ENCODE results near the gene DCBLD2. TPM values are rescaled to one million over a fixed set of nuclear protein-coding genes. Genes with fewer than 3 reads are reported as not detected.

The DCBLD2 gene
- total RNA-seq, 2 experiments from 2014 or later: 1.9 to 2.5 TPM

- peaks cover 14% of the 10 kb centered on the region for H3K27me3 Mint-ChIP-seq
- H3K9me3 Mint-ChIP-seq (ENCODE audit: low read depth): no peaks in the 10 kb centered on the region
- H3K4me1 Mint-ChIP-seq: no peaks in the 10 kb centered on the region
- CTCF ChIA-PET: no interaction called here
- POLR2A ChIA-PET: no interaction called here
- no peak within 1 kb of the TSS for H3K4me3 Mint-ChIP-seq
- DNase-seq (no peak), ATAC-seq (no peak)
- no peaks in the 10 kb centered on the region for H3K36me3 Mint-ChIP-seq (ENCODE audit: low read depth)
- intact Hi-C loops (cut with DNase I, micrococcal nuclease): no loop called here
- no peak within 1 kb of the TSS for H3K27ac Mint-ChIP-seq
Measured at GRCh38 chr3:98763076-98763475, 138.4 kb downstream of the DCBLD2 start, which contains the start of gene ST3GAL6. Gene ST3GAL6, plus strand, starts transcription at chr3:98763340. Its CDS starts 5,101 bp downstream, at chr3:98768441.

- DNase-seq (no peak), ATAC-seq (no peak)
- CTCF ChIA-PET: no interaction called here
- no peak overlapping the region for H3K27ac Mint-ChIP-seq
- H3K4me1 Mint-ChIP-seq: no peaks in the 10 kb centered on the region
- POLR2A ChIA-PET: no interaction called here
- H3K27me3 Mint-ChIP-seq: peaks cover 12% of the 10 kb centered on the region
- H3K36me3 Mint-ChIP-seq (ENCODE audit: low read depth): no peaks in the 10 kb centered on the region
- intact Hi-C loops (cut with DNase I, micrococcal nuclease): no loop called here
- no peaks in the 10 kb centered on the region for H3K9me3 Mint-ChIP-seq (ENCODE audit: low read depth)
- no peak overlapping the region for H3K4me3 Mint-ChIP-seq
Measured at GRCh38 chr3:98761643-98762229, 139.8 kb downstream of the DCBLD2 start.

GRCh38 chr3:98759629-98760028 lies 141.9 kb downstream of the DCBLD2 start:
- Mint-ChIP-seq H3K9me3 (ENCODE audit: low read depth) (no peaks in the 10 kb centered on the region), H3K27me3 (peaks cover 14% of the 10 kb centered on the region), H3K4me3 (no peak overlapping the region), H3K27ac (no peak overlapping the region), H3K4me1 (no peaks in the 10 kb centered on the region), H3K36me3 (ENCODE audit: low read depth) (no peaks in the 10 kb centered on the region)
- DNase-seq (no peak), ATAC-seq (no peak)
- intact Hi-C loops (cut with DNase I, micrococcal nuclease): no loop called here
- POLR2A ChIA-PET: no interaction called here
- CTCF ChIA-PET: no interaction called here

- Mint-ChIP-seq H3K36me3 (ENCODE audit: low read depth) (no peaks in the 10 kb centered on the region), H3K4me3 (no peak overlapping the region), H3K4me1 (no peaks in the 10 kb centered on the region), H3K9me3 (ENCODE audit: low read depth) (no peaks in the 10 kb centered on the region), H3K27ac (no peak overlapping the region), H3K27me3 (peaks cover 8% of the 10 kb centered on the region)
- ChIA-PET CTCF (no interaction called here), POLR2A (no interaction called here)
- DNase-seq: no peak
- intact Hi-C loops (cut with DNase I, micrococcal nuclease): no loop called here
- ATAC-seq: no peak
Measured at GRCh38 chr3:98755601-98756000, 145.9 kb downstream of the DCBLD2 start.

GRCh38 chr3:98754483-98754882 lies 147.0 kb downstream of the DCBLD2 start:
- DNase-seq: no peak
- no peaks in the 10 kb centered on the region for H3K36me3 Mint-ChIP-seq (ENCODE audit: low read depth)
- no peaks in the 10 kb centered on the region for H3K4me1 Mint-ChIP-seq
- H3K9me3 Mint-ChIP-seq (ENCODE audit: low read depth): no peaks in the 10 kb centered on the region
- intact Hi-C loops (cut with DNase I, micrococcal nuclease): no loop called here
- H3K27ac Mint-ChIP-seq: no peak overlapping the region
- no peak overlapping the region for H3K4me3 Mint-ChIP-seq
- no peak for ATAC-seq
- POLR2A ChIA-PET: no interaction called here
- H3K27me3 Mint-ChIP-seq: peaks cover 5% of the 10 kb centered on the region
- CTCF ChIA-PET: no interaction called here

GRCh38 chr3:98750276-98750919 lies 151.1 kb downstream of the DCBLD2 start:
- DNase-seq: no peak
- no peaks in the 10 kb centered on the region for H3K4me1 Mint-ChIP-seq
- no peaks in the 10 kb centered on the region for H3K36me3 Mint-ChIP-seq (ENCODE audit: low read depth)
- ATAC-seq: no peak
- peaks cover 13% of the 10 kb centered on the region for H3K27me3 Mint-ChIP-seq
- intact Hi-C loops (cut with DNase I, micrococcal nuclease): no loop called here
- no peak overlapping the region for H3K27ac Mint-ChIP-seq
- CTCF ChIA-PET: no interaction called here
- H3K4me3 Mint-ChIP-seq: no peak overlapping the region
- H3K9me3 Mint-ChIP-seq (ENCODE audit: low read depth): no peaks in the 10 kb centered on the region
- POLR2A ChIA-PET: no interaction called here

GRCh38 chr3:98746882-98747281 lies 154.6 kb downstream of the DCBLD2 start:
- CTCF ChIA-PET: no interaction called here
- intact Hi-C loops (cut with DNase I, micrococcal nuclease): no loop called here
- Mint-ChIP-seq H3K27ac (no peak overlapping the region), H3K9me3 (ENCODE audit: low read depth) (no peaks in the 10 kb centered on the region), H3K27me3 (peaks cover 12% of the 10 kb centered on the region), H3K36me3 (ENCODE audit: low read depth) (no peaks in the 10 kb centered on the region), H3K4me3 (no peak overlapping the region), H3K4me1 (no peaks in the 10 kb centered on the region)
- no peak for DNase-seq
- POLR2A ChIA-PET: no interaction called here
- no peak for ATAC-seq

GRCh38 chr3:98746122-98746521 lies 155.4 kb downstream of the DCBLD2 start:
- CTCF ChIA-PET: no interaction called here
- H3K27ac Mint-ChIP-seq: no peak overlapping the region

More at GRCh38 chr3:98746122-98746521, 155.4 kb downstream of the DCBLD2 start:
- H3K4me3 Mint-ChIP-seq: no peak overlapping the region
- H3K4me1 Mint-ChIP-seq: no peaks in the 10 kb centered on the region
- intact Hi-C loops (cut with DNase I, micrococcal nuclease): no loop called here
- DNase-seq (no peak), ATAC-seq (no peak)
- no peaks in the 10 kb centered on the region for H3K36me3 Mint-ChIP-seq (ENCODE audit: low read depth)
- H3K27me3 Mint-ChIP-seq: peaks cover 15% of the 10 kb centered on the region
- H3K9me3 Mint-ChIP-seq (ENCODE audit: low read depth): no peaks in the 10 kb centered on the region
- POLR2A ChIA-PET: no interaction called here

Other genes with a start within 250 kb of the DCBLD2 start
- not detected for gene ST3GAL6, start 138.4 kb downstream of the DCBLD2 start, total RNA-seq

All from activated CD4-positive, alpha-beta T cell treated with anti-CD3 and anti-CD28 coated beads for 36 hours (primary cell).